HCT116 (cell line): Measurements from ENCODE around the gene EFCAB8. TPM values are rescaled to one million over a fixed set of nuclear protein-coding genes. Genes with fewer than 3 reads are reported as not detected.

Experiments used
- ATAC-seq: fragments of 200-7000 bp; cut with Tn5 transposase; 2 replicates; pipeline ENCODE4 v1.9.1; 2020; ENCODE audit warnings: mild to moderate bottlenecking, moderate library complexity
- BruUV-seq: library from RNA; stranded (reverse); fragments of 400-500 nt; replicated peaks from 2 replicates; lab custom pipeline; 2021; lab: Mats Ljungman, UMichigan
- CTCF ChIA-PET: fragments of 300-600 bp; sonication (Branson Sonifier 250); formaldehyde crosslinking; loops from one replicate; lab custom pipeline; 2021; ENCODE audit warnings: antibody characterized with exemption; lab: Charles Lee
- POLR2A ChIA-PET: fragments of 300-600, 350-600 bp; sonication (Branson Sonifier 250); formaldehyde crosslinking; loops from one replicate; lab custom pipeline; 2021; ENCODE audit warnings: antibody characterized with exemption; lab: Charles Lee
- RAD21 ChIA-PET, 2 experiments: fragments of 300-600 bp; sonication (Branson Sonifier 250); formaldehyde crosslinking; loops; one replicate each; lab custom pipeline; 2023; ENCODE audit warnings: low total read pairs in 2 of 2; ENCODE audit not compliant: uncharacterized antibody in 2 of 2, unreplicated experiment in 2 of 2, low non-redundant PET in 1 of 2; lab: Charles Lee
- DNase-seq: peaks from one replicate; pipeline ENCODE4 v3.0.0-alpha.2; 2010; ENCODE audit warnings: low read depth, low spot score
- H2AFZ ChIP-seq: fragments of 200-600 bp; shearing (Covaris generic), sonication (generic); 2 replicates; pipeline ENCODE4 v1.6.1; 2017; ENCODE audit warnings: low read depth, mixed run types, mixed read lengths, antibody characterized with exemption, low read length; ENCODE audit not compliant: poor library complexity, severe bottlenecking
- H3K27ac ChIP-seq: 2 replicates; pipeline ENCODE4 v1.5.1; 2012; ENCODE audit warnings: low read depth, low read length
- H3K27me3 ChIP-seq: fragments of 200-600 bp; sonication (generic); 2 replicates; pipeline ENCODE4 v1.6.1; 2016; ENCODE audit warnings: mixed run types, low read length, mixed read lengths; ENCODE audit not compliant: insufficient read depth
- H3K36me3 ChIP-seq, 2 experiments: fragments of 200-500 bp in 1 of 2; fragments of 200-600 bp in 1 of 2; sonication (Bioruptor generic) in 1 of 2; sonication (generic) in 1 of 2; 2 replicates each; pipeline versions ENCODE4 v1.5.1 to v1.6.1; 2014 to 2016; ENCODE audit warnings: low read length in 2 of 2, inconsistent platforms in 1 of 2, mixed read lengths in 1 of 2, mixed run types in 1 of 2; ENCODE audit not compliant: insufficient read depth in 2 of 2, control insufficient read depth in 1 of 2
- H3K4me1 ChIP-seq, 2 experiments: fragments of 200-600 bp in 1 of 2; sonication (generic) in 1 of 2; 2 replicates each; pipeline versions ENCODE4 v1.5.1 to v1.6.1; 2012 to 2017; ENCODE audit warnings: low read length in 2 of 2, inconsistent platforms in 1 of 2, mild to moderate bottlenecking in 1 of 2, mixed read lengths in 1 of 2, mixed run types in 1 of 2, moderate library complexity in 1 of 2; ENCODE audit not compliant: insufficient read depth in 2 of 2, control insufficient read depth in 1 of 2
- H3K4me2 ChIP-seq: fragments of 200-600 bp; sonication (generic); 2 replicates; pipeline ENCODE4 v1.6.1; 2017; ENCODE audit warnings: mixed run types, low read length, mixed read lengths
- H3K4me3 ChIP-seq, 2 experiments: fragments of 200-600 bp in 1 of 2; sonication (generic) in 1 of 2; replicated peaks in 1 of 2; 2 replicates each; pipeline ENCODE4 v1.5.1; 2011 to 2016; ENCODE audit warnings: low read length in 2 of 2, control low read depth in 1 of 2, low read depth in 1 of 2, mild to moderate bottlenecking in 1 of 2, mixed read lengths in 1 of 2, mixed run types in 1 of 2
- H3K79me2 ChIP-seq: fragments of 200-600 bp; sonication (generic); 2 replicates; pipeline ENCODE4 v1.6.1; 2017; ENCODE audit warnings: mild to moderate bottlenecking, mixed run types, low read length, moderate library complexity, mixed read lengths; ENCODE audit not compliant: insufficient read depth
- H3K9ac ChIP-seq: fragments of 200-600 bp; sonication (generic); 2 replicates; pipeline ENCODE4 v1.6.1; 2016; ENCODE audit warnings: low read length, mixed read lengths
- H3K9me2 ChIP-seq: fragments of 200-600 bp; sonication (generic), shearing (Covaris generic); 2 replicates; pipeline ENCODE4 v1.6.1; 2017; ENCODE audit warnings: mixed run types, mild to moderate bottlenecking, moderate library complexity; ENCODE audit not compliant: insufficient read depth
- H3K9me3 ChIP-seq, 2 experiments: fragments of 200-500 bp in 1 of 2; fragments of 200-600 bp in 1 of 2; sonication (Bioruptor generic) in 1 of 2; sonication (generic) in 1 of 2; 2 replicates each; pipeline ENCODE4 v1.6.1; 2014 to 2017; ENCODE audit warnings: low read length in 2 of 2, mixed read lengths in 2 of 2, inconsistent platforms in 1 of 2, low read depth in 1 of 2, mild to moderate bottlenecking in 1 of 2, mixed run types in 1 of 2, moderate library complexity in 1 of 2; ENCODE audit not compliant: control insufficient read depth in 1 of 2, insufficient read depth in 1 of 2
- H4K20me1 ChIP-seq: fragments of 200-600 bp; sonication (generic), shearing (Covaris generic); 2 replicates; pipeline ENCODE4 v1.6.1; 2017; ENCODE audit warnings: mixed run types, mild to moderate bottlenecking, moderate library complexity; ENCODE audit not compliant: insufficient read depth
- EGR1 ChIP-seq: IDR thresholded peaks from 2 replicates; pipeline ENCODE4 v1.6.1; 2012; ENCODE audit warnings: low read depth
- POLR2AphosphoS5 ChIP-seq: IDR thresholded peaks from 2 replicates; pipeline ENCODE4 v1.6.1; 2011; ENCODE audit warnings: mild to moderate bottlenecking, low read depth, low read length, moderate library complexity
- REST ChIP-seq: IDR thresholded peaks from 2 replicates; pipeline ENCODE4 v1.6.1; 2012; ENCODE audit warnings: low read depth
- TCF7L2 ChIP-seq: IDR thresholded peaks from 2 replicates; pipeline ENCODE4 v1.7.0; 2011; ENCODE audit warnings: borderline replicate concordance, inconsistent platforms; ENCODE audit not compliant: insufficient read depth, insufficient read length; ENCODE audit errors: extremely low read depth
- ZFX ChIP-seq: fragments of 450-650 bp; IDR thresholded peaks from 2 replicates; pipeline ENCODE4 v1.6.1; 2017
- intact Hi-C: fragments of 100-400 bp; cut with micrococcal nuclease; formaldehyde crosslinking; loops from 2 replicates; pipeline ENCODE4 v1.10.0; 2022
- total RNA-seq: library from RNA; stranded (reverse); gene quantifications from one replicate; pipeline ENCODE4 v1.2.1, GENCODE V29; 2021; ENCODE audit not compliant: unreplicated experiment
- TF ChIP-seq, protein P1 (sequence below): IDR thresholded peaks from 2 replicates; pipeline ENCODE4 v1.6.1; 2012
- TF ChIP-seq, protein P2 (sequence below): IDR thresholded peaks from 2 replicates; pipeline ENCODE4 v1.6.1; 2011; ENCODE audit warnings: mild to moderate bottlenecking, low read length, moderate library complexity; ENCODE audit not compliant: insufficient replicate concordance; ENCODE audit errors: extremely low read depth
- TF ChIP-seq, protein P3 (sequence below), 3 experiments: fragments of 200-600 bp in 1 of 3; sonication (generic) in 1 of 3; IDR thresholded peaks in 2 of 3; conservative IDR thresholded peaks in 1 of 3; 2 replicates each; pipeline ENCODE4 v1.5.1; 2012 to 2017; ENCODE audit warnings: low read depth in 2 of 3, low read length in 2 of 3, antibody characterized with exemption in 1 of 3, borderline replicate concordance in 1 of 3, control low read depth in 1 of 3, mild to moderate bottlenecking in 1 of 3, mixed read lengths in 1 of 3, mixed run types in 1 of 3, moderate library complexity in 1 of 3; ENCODE audit not compliant: insufficient read depth in 1 of 3

Gene EFCAB8
- total RNA-seq, 1 experiment from 2014 or later = 0.42 TPM

DNA sequence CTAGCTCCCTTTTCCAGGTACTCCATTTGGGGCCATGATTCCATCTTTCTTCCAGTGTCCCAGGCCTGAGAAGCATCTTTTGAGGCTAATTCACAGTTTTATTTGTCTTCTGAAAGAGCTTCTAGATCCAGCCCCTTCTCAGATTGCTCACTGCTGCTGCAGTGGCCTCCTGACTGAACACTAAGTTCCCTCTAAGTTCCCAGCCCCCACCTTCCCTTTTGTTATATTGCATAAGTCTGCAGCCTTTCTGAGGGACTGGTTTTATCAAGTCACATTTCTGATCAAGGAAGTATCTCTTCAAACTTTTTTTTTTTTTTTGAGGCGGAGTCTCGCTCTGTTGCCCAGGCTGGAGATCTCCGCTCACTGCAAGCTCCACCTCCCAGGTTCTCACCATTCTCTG, 28.3 kb upstream of the EFCAB8 start:
- POLR2A ChIA-PET = no interaction called here

More for the DNA sequence above, 28.3 kb upstream of the EFCAB8 start:
- RAD21 ChIA-PET = no interaction called here
- no peak for ATAC-seq
- TF ChIP-seq, protein P1, sequence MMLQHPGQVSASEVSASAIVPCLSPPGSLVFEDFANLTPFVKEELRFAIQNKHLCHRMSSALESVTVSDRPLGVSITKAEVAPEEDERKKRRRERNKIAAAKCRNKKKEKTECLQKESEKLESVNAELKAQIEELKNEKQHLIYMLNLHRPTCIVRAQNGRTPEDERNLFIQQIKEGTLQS = no peak
- TF ChIP-seq, protein P2, sequence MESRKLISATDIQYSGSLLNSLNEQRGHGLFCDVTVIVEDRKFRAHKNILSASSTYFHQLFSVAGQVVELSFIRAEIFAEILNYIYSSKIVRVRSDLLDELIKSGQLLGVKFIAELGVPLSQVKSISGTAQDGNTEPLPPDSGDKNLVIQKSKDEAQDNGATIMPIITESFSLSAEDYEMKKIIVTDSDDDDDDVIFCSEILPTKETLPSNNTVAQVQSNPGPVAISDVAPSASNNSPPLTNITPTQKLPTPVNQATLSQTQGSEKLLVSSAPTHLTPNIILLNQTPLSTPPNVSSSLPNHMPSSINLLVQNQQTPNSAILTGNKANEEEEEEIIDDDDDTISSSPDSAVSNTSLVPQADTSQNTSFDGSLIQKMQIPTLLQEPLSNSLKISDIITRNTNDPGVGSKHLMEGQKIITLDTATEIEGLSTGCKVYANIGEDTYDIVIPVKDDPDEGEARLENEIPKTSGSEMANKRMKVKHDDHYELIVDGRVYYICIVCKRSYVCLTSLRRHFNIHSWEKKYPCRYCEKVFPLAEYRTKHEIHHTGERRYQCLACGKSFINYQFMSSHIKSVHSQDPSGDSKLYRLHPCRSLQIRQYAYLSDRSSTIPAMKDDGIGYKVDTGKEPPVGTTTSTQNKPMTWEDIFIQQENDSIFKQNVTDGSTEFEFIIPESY = no peak
- no peak for TF ChIP-seq REST
- no peak for TF ChIP-seq ZFX
- TF ChIP-seq POLR2AphosphoS5 = no peak
- TF ChIP-seq, protein P3, sequence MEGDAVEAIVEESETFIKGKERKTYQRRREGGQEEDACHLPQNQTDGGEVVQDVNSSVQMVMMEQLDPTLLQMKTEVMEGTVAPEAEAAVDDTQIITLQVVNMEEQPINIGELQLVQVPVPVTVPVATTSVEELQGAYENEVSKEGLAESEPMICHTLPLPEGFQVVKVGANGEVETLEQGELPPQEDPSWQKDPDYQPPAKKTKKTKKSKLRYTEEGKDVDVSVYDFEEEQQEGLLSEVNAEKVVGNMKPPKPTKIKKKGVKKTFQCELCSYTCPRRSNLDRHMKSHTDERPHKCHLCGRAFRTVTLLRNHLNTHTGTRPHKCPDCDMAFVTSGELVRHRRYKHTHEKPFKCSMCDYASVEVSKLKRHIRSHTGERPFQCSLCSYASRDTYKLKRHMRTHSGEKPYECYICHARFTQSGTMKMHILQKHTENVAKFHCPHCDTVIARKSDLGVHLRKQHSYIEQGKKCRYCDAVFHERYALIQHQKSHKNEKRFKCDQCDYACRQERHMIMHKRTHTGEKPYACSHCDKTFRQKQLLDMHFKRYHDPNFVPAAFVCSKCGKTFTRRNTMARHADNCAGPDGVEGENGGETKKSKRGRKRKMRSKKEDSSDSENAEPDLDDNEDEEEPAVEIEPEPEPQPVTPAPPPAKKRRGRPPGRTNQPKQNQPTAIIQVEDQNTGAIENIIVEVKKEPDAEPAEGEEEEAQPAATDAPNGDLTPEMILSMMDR (IDR thresholded peaks at IDR 0.05 in 2 of 3, conservative IDR thresholded peaks at IDR 0.05 in 1 of 3; ENCODE audit: borderline replicate concordance in 1 of 3, insufficient read depth in 1 of 3, low read depth in 2 of 3, low read length in 2 of 3) = no peak
- no peak for TF ChIP-seq EGR1
- no peak for TF ChIP-seq TCF7L2
- no peaks in the 10 kb centered on the region for H3K4me1 ChIP-seq
- H3K4me2 ChIP-seq = no peak overlapping the region
- no peak for DNase-seq
- intact Hi-C loops = no loop called here
- peaks cover 40 to 52% of the 10 kb centered on the region in 2 experiments for H3K36me3 ChIP-seq
- H3K9me3 ChIP-seq = no peaks in the 10 kb centered on the region
- no peaks in the 10 kb centered on the region for H3K27me3 ChIP-seq
- H3K9ac ChIP-seq = no peak overlapping the region
- H2AFZ ChIP-seq = no peak overlapping the region
- H3K79me2 ChIP-seq = peaks cover 96% of the 10 kb centered on the region
- CTCF ChIA-PET = no interaction called here
- H3K4me3 ChIP-seq = no peak overlapping the region
- BruUV-seq = no TSS peak
- H3K9me2 ChIP-seq = no peaks in the 10 kb centered on the region
- H3K27ac ChIP-seq = no peak overlapping the region
- peaks cover 3% of the 10 kb centered on the region; the same call in 1 of the 2 replicates for H4K20me1 ChIP-seq
